Glomerular endothelial cell (primary cell): ENCODE data around the gene CASKIN2. TPM values are rescaled to one million over a fixed set of nuclear protein-coding genes. Genes with fewer than 3 reads are reported as not detected.

Source experiments
- DNase-seq: peaks from one replicate; pipeline ENCODE4 v3.0.0-alpha.2; 2011; ENCODE audit warnings: low read depth, low spot score; ENCODE audit errors: extremely low read depth
- total RNA-seq: library from RNA; depleted of rRNA; stranded (reverse); fragments of >200 nt; gene quantifications from 2 replicates; pipeline ENCODE4 v1.2.3, GENCODE V29; 2015

Gene CASKIN2, protein sequence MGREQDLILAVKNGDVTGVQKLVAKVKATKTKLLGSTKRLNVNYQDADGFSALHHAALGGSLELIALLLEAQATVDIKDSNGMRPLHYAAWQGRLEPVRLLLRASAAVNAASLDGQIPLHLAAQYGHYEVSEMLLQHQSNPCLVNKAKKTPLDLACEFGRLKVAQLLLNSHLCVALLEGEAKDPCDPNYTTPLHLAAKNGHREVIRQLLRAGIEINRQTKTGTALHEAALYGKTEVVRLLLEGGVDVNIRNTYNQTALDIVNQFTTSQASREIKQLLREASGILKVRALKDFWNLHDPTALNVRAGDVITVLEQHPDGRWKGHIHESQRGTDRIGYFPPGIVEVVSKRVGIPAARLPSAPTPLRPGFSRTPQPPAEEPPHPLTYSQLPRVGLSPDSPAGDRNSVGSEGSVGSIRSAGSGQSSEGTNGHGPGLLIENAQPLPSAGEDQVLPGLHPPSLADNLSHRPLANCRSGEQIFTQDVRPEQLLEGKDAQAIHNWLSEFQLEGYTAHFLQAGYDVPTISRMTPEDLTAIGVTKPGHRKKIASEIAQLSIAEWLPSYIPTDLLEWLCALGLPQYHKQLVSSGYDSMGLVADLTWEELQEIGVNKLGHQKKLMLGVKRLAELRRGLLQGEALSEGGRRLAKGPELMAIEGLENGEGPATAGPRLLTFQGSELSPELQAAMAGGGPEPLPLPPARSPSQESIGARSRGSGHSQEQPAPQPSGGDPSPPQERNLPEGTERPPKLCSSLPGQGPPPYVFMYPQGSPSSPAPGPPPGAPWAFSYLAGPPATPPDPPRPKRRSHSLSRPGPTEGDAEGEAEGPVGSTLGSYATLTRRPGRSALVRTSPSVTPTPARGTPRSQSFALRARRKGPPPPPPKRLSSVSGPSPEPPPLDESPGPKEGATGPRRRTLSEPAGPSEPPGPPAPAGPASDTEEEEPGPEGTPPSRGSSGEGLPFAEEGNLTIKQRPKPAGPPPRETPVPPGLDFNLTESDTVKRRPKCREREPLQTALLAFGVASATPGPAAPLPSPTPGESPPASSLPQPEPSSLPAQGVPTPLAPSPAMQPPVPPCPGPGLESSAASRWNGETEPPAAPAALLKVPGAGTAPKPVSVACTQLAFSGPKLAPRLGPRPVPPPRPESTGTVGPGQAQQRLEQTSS (N-terminal part only)
- total RNA-seq = 11.6 and 21.3 TPM in 2 replicates

DNA sequence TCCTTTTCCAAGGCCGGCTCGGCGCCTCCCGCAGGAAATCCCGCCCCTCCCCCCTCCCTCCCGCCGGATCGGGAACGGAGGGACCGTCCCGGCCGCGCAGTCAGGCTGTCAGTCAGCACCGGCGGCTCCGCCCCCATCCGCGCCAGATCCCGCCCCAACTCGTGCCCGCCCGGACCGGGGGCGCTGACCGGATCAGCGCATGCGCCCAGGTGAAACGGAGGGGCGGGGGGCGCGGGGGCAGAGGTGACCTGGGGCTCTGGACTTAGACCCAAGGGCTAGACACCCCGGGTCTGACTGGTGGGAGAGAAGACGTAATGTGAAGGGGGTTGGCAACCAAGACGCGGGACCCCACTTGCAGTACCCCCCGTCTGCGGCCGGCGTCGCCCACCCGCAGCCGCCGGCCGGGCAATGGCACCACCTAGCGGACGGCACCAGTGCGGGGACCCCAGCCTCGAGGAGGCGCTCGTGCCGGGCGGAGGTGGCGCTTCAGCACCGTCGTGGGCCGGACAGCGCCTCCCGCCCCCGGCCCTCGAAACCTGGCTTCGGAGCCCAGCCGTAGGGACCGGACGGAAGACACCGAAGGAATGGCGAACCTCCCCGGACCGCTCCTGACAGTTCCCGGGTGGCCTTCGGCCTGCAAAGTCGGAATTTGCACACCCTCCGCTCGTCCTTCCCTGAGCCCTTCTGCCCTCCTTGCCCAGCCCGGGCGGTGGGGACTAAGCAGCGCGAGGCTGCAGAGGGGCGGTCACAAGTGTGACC lies at the start of gene CASKIN2:
TSS of gene CASKIN2 (minus strand) at position 42 of the 759 bp plus-strand sequence. CDS start 1,733 bp downstream, outside the sequence.
- DNase-seq = peak; percentile 27

DNA sequence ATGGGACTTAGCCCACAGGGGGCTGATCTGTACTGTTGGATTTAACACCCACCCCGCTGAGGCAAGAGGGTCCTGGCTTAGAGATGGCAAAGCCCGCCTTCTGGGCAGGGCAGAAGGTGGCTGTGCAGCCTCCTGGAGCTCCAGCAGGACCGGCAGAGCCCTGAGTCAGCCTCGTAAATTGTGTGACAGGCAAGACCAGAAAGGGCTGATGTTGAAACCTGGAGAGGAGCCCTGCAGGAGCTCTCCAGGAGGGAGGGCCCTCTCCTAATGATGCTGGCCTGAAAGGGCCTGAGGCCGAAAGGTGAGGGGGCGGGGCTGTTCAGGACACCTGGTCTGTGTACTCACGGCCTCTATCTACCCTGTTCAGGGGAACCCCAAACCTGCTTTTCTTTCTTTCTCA lies 49.7 kb upstream of the CASKIN2 start:
- DNase-seq = no peak

DNA sequence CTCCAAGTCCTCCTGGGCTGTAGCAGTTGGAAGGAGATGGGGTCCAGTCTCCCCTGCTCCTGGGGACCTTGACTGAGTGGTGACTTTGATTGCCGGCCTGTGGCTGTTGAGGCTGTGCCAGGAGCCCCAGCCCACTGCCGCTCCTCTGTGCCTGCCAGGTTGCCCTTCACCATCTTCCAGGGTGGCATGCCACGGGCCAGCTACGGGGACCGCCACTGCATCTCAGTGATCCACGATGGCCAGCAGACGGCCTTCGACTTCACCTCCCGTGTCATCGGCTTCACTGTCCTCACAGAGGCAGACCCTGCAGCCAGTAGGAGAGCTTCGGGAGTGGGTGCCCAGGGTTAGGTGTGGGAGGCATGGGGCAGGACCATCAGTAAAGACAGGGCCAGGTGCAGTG lies 48.9 kb upstream of the CASKIN2 start:
- no peak for DNase-seq

DNA sequence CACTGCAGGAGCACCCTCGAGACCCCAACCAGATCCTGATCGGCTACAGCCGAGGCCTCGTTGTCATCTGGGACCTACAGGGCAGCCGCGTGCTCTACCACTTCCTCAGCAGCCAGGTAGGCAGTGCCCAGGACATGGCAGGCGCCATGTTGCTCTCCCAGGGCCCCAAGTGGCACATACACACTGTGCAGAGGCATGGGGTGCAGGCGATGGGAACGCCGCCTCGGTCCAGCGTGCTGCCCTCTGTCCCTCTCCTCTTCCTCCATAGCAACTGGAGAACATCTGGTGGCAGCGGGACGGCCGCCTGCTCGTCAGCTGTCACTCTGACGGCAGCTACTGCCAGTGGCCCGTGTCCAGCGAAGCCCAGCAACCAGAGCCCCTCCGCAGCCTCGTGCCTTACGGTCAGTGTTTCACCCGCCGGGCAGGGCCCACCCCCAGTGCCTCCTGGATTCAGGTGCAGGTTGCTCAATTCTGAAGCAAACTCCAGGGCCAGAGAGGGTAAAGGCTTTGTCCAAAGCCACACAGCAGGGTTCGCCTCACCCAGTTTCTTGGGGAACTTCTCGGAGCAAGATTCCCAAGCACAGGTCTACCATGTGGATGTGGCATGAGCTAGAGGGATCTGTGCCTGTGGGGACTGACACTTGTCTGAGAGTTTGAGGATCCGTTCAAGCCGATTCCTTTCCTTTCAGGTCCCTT lies 47.9 kb upstream of the CASKIN2 start:
- DNase-seq = no peak

DNA sequence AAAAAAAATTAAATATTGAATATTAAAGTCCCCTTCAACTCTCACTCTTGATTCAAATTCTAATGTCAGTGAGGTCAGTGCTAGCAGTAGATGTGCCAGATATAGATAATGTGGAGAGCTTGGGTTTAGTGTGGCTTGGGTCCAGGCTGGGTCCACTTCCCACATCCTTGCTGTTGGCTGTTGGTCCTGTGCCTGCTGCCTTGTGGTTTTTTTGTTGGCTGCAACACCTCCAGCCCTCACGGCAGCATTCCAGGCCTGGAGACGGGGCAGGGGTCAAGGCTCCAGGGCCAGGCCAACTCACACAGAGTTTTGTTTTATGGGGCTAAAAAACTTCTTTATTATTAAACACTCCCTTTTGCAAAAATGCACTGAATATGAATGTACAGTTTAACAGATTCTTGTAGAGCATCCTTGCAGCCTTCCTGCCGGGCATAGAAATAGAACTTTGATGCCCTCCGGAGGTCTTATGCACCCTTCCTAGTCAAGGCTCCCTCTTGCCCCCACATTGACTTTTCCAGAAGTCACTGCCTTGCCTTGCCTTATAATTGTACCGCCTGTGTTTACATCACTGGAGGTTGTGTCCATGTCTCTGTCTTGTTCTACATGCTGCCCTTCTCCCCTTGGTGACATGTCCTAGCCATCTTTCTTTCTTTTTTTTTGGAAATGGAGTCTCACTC lies 46.7 kb upstream of the CASKIN2 start:
- no peak for DNase-seq

DNA sequence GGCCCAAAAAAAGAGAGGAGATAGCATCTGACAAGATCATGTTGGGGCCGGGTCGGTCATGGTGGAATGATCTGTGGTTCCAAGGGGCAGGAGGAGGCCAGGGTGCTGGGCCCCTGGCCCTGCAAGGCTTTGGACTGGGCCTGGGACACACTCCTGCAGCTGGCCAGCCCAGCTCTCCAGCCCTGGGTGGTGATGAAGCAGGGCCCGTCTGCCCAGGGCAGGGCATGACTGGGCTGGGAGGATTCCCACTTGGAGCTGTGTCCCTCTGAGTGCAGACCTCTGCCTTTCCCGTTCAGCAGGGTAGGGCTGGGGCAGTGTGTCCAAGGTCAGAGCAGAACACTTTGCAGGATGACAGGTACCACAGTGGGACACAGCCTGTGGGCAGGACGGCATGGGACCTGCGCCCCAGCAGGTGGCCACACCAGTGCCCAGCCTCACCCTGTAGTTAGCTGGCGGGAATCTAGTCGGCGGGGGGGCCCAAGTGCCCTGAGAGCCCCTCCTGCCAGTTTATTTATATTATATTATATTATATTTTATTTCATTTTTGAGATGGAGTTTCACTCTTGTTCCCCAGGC lies 44.7 kb upstream of the CASKIN2 start:
- no peak for DNase-seq

DNA sequence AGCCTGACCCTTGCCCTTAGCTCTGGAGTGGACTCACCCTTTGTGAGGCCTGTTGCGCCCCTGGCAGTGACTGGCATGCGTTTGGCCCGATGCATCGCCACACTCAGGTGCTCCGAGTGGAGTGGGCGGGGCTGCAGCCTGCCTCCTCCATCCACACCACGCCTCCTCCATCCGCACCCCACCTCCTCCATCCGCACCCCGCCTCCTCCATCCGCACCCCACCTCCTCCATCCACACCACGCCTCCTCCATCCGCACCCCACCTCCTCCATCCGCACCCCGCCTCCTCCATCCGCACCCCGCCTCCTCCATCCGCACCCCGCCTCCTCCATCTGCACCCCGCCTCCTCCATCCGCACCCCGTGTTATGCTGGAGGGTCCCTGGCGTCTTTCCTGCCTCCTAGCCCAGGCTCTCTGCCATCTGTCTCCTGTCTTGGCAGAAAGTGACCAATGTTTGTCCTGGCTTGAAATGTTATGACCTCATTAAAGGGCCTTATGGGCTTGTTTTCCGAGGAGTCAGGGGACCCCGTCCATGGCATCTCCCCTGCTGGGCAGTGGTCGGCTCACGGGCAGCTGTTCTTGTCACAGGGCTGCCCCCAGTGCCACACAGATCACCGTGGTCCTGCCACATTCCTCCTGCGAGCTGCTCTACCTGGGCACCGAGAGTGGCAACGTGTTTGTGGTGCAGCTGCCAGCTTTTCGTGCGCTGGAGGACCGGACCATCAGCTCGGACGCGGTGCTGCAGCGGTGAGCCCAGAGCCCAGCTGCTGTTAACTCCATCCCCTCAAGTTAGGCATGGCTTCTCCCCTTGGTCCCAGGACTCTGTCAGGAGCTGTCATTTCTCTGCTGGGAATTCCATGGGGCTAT lies 43.6 kb upstream of the CASKIN2 start:
- no peak for DNase-seq

DNA sequence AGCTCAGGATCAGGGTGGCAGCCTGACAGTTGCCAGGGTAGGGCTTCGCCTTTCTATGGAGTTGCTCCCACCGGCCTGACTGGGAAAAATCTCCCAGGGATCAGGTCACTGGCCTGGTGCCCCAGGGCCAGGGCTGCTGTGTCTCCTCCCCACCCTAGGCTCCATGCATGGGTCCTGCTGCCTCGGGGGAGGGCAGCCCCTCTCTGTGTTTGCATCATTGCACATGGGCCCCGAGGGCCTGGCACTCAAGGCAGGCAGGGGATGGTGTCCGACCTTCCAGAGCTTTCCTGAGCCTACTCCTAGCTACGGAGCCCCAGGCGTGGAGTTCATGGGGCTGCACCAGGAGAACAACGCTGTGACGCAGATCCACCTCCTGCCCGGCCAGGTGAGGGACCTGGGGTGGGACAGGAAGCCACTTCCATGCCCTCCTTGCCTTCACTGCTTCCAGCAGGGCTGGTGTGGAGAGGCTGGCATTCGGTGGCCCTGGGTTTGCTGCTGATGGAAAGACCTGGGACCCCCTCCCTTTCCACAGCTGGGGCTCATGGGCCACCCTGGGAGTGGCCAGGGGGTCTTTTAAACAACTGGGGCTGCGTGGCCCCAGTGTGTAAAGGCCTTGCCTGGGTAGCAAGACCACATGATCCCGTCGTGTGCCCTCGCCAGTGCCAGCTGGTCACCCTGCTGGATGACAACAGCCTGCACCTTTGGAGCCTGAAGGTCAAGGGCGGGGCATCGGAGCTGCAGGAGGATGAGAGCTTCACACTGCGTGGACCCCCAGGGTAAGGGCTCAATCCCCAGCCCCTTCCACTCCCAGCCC lies 42.7 kb upstream of the CASKIN2 start:
- no peak for DNase-seq

DNA sequence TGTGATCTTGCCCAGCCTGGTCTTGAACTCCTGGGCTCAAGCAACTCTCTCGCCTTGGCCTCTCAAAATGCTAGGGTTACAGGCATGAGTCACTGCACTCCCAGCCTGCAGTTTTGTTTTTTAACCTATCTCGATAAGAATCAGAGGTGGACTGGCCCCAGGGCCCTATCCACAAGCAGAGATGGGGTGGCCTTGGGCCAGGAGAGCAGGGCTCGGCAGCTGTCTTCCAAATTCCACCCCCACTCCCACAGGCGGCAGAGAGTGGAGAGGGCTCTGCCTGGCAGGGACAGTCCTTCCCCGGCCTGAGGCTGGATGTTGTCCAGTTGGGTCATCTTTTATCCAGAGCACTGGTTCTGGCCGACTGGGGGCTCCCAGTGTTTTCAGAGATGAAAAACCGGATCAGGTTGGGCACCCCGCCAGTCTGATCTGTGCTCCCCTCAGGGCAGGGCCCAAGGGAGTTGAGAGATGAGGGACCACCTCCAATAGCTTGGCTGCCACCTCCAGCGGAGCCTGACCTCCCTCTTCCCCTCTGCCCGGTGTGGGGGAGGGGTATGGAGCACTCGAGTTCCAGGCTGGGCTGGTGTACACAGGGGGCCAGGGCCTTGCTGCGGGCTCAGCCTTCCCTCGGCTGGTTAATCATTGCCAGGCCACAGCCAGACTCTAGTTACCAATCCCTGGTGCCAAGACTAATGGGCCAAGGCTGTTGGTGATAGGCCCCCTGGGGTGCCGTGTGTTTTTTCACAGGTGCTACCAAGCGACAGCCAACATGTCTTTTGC lies 41.9 kb upstream of the CASKIN2 start:
- no peak for DNase-seq

DNA sequence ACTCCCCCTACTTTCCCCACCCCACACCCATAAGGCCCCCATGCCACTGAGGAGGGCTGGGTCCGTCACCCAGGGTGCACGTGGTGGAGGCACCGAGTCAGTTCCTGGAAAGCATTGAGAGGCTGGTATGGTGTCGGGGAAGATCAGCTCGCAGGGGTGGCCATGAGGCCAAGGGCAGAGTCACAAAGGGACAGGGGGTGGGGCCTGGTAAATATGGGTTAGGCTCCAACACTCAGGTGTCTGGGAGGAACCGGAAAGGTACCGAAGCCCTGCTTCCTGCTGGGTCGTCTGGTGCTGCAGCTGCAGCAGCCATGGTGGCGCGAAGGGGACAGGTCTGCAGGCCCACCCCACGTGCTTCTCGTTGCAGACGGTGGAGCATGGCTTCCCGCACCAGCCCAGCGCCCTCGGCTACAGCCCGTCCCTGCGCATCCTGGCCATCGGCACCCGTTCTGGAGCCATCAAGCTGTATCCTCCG lies 40.4 kb upstream of the CASKIN2 start:
- DNase-seq = no peak

DNA sequence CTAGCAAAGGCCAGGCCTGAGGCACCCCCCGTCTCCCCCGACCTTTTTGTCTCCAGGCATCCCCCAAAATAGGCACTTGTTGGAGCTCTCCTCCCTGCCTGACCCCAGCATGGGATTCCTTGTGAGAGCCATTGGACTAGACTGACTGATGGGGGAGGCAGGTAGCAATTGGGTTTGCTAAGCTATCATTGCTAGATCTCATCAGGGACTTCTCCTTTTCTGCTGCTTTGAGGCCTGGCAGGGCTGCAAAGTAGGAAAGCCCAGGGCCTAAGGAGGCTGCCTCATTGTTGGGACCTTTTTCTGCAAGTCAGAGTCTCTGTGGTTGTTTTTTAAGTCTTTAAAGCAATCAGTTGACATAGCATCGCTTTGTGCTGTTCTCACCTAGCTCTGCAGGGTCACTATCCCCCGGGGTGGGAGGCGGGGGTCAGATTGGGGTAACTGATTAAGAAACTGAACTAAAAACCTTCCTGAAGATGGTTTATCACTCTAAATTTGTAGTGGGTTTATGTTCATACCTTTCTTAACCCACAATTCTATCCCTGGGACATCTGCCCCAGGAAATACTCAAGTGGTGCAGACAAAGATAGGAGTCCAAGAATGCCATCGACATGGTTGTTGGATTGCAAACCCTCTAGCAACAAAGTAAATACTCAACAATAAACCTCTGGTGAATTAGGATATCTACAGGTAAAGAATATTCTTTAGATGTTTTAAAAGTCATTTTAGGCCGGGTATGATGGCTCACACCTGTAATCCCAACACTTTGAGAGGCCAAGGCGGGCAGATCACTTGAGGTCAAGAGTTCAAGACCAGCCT lies 38.2 kb upstream of the CASKIN2 start:
- no peak for DNase-seq

DNA sequence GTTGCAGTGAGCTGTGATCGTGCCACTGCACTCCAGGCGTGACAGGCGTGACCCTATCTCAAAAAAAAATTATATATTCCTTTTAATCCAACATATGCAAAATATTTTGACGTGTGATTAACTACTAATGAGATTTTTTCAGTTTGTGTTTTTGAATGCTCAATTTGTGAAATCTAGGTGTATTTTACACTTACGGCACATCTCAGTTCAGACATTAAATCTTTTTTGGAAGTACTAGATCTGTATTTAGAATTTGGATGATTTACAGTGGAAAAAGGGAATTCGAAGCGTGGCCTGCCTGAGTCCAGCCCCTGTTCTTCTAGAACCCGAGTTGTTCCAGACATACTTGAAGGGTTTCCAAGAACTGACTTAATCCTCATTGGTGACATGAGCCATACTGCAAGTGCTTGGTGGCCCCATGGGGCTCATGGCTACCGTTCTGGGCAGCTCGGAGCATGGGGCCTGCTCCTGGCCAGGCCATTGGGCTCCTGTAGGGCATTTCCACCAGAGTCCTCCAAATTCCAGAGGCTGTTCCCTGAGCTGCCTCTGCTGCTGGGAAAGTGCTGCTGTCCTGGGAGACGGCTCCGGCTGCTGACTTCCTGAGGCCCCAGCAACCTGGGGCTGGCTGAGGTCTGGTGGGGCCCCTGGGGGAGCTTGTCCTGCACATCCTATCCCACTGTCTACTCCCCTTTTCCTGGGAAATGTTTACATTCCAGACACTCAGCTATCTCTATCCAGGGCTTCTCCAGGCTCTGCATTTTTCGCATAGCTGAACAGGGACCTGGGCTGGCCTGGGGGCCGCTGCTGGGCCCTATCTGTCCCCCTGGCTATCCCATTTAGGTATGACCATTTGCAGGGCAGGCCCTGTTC lies 37.3 kb upstream of the CASKIN2 start:
- DNase-seq = no peak

DNA sequence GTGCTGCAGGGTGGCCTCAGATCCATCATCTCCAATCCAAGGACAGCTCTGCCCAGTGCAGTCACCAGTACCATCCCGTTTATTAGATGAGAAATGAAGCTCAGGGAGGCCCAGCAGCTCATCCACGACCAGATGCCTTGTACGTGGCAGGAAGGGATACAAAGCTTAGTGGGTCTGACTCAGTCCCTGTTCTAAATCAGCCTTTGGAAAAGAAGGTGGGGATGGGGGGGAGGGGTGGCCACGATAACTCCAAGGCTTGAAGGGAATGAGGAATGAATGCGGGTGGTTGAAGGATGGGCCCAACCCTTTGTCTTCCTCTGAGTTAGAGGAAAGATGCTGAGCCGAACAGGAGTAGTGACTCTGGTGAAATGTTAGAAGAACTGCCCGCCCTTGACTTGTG lies 35.9 kb upstream of the CASKIN2 start:
- DNase-seq = no peak

DNA sequence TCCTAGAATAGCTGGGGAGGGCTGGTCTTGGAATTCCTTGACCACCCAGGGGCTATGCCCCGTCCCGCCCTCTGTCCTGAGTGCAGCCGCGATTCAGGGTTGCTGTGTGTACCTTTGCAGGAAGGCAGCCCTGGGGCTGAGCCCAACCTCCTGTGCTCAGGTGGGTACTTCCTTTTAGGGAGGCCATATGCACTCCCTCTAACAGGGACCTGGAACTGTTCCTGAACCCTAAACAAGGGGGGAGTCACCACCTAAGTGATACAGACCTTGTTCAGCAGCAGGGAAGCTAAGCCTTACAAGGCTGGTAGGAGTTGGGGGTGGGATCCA lies 34.8 kb upstream of the CASKIN2 start:
- DNase-seq = no peak
